Measurements from ENCODE around the gene FBXO17. TPM values are rescaled to one million over a fixed set of nuclear protein-coding genes. Genes with fewer than 3 reads are reported as not detected.

Gene FBXO17
- total and polyA plus RNA-seq, 4 donors = 19.7 to 31.9 (median 23.4) TPM

- 89% methylated on average over 2 of the region's 2 CpGs for WGBS
- Histone ChIP-seq H3K36me3 (ENCODE audit: control insufficient read depth in 4 of 4, insufficient read depth in 3 of 4, low read depth in 1 of 4, low read length in 3 of 4) (peaks cover 0 to 6% (median 0%) of the 10 kb centered on the region in 4 donors), H3K4me1 (ENCODE audit: control insufficient read depth in 4 of 4, insufficient read depth in 4 of 4, low read length in 3 of 4) (peaks cover 0 to 12% (median 6%) of the 10 kb centered on the region in 4 donors), H3K27ac (ENCODE audit: low read depth in 1 of 2, low read length in 2 of 2) (no peak overlapping the region), H3K27me3 (ENCODE audit: control insufficient read depth in 4 of 4, insufficient read depth in 4 of 4, low read length in 3 of 4) (no peaks in the 10 kb centered on the region), H3K9me3 (ENCODE audit: control insufficient read depth in 4 of 4, low read length in 3 of 4) (no peaks in the 10 kb centered on the region), H3K9ac (ENCODE audit: low read depth in 1 of 2, low read length in 2 of 2) (no peak overlapping the region), H3K4me3 (ENCODE audit: low read depth in 1 of 3, low read length in 3 of 3) (no peak overlapping the region)
- TF ChIP-seq FOXA2 (IDR thresholded peaks at IDR 0.05) (no peak), ATF3 (IDR thresholded peaks at IDR 0.05) (no peak), YY1 (IDR thresholded peaks at IDR 0.05) (no peak), RAD21 (IDR thresholded peaks at IDR 0.05) (no peak), ZBTB33 (IDR thresholded peaks at IDR 0.05) (no peak), CTCF (IDR thresholded peaks at IDR 0.05; ENCODE audit: low read depth, low read length, missing input control) (no peak), TAF1 (conservative IDR thresholded peaks at IDR 0.05) (no peak), HNF4A (conservative IDR thresholded peaks at IDR 0.05) (no peak), HNF4G (IDR thresholded peaks at IDR 0.05) (no peak), SP1 (IDR thresholded peaks at IDR 0.05) (no peak), EGR1 (IDR thresholded peaks at IDR 0.05; ENCODE audit: low read depth in 2 of 2) (no peak), MAX (IDR thresholded peaks at IDR 0.05) (no peak)
- DNase-seq (ENCODE audit: low spot score) = no peak
Observed at GRCh38 chr19:38958301-38958700, 17.2 kb downstream of the FBXO17 start.

GRCh38 chr19:38956264-38956663 is 19.3 kb downstream of the FBXO17 start:
- TF ChIP-seq RAD21 (IDR thresholded peaks at IDR 0.05) (no peak), EGR1 (IDR thresholded peaks at IDR 0.05; ENCODE audit: low read depth in 2 of 2) (no peak), ATF3 (IDR thresholded peaks at IDR 0.05) (no peak), FOXA1 (IDR thresholded peaks at IDR 0.05) (no peak), ZBTB33 (IDR thresholded peaks at IDR 0.05) (no peak), HNF4A (conservative IDR thresholded peaks at IDR 0.05) (no peak), FOXA2 (IDR thresholded peaks at IDR 0.05) (no peak), RXRA (IDR thresholded peaks at IDR 0.05) (no peak), REST (IDR thresholded peaks at IDR 0.05) (no peak)
- H3K27ac ChIP-seq (ENCODE audit: low read depth in 1 of 2, low read length in 2 of 2) = no peak overlapping the region
- no peaks in the 10 kb centered on the region for H3K27me3 ChIP-seq (ENCODE audit: control insufficient read depth in 4 of 4, insufficient read depth in 4 of 4, low read length in 3 of 4)
- 85% methylated on average over 2 of the region's 2 CpGs for WGBS
- peaks cover 0 to 3% (median 0%) of the 10 kb centered on the region in 4 donors for H3K36me3 ChIP-seq (ENCODE audit: control insufficient read depth in 4 of 4, insufficient read depth in 3 of 4, low read depth in 1 of 4, low read length in 3 of 4)
- H3K9me3 ChIP-seq (ENCODE audit: control insufficient read depth in 4 of 4, low read length in 3 of 4) = no peaks in the 10 kb centered on the region
- no peak for DNase-seq (ENCODE audit: low spot score)
- H3K4me1 ChIP-seq (ENCODE audit: control insufficient read depth in 4 of 4, insufficient read depth in 4 of 4, low read length in 3 of 4) = peaks cover 1 to 22% (median 17%) of the 10 kb centered on the region in 4 donors
- H3K4me3 ChIP-seq (ENCODE audit: low read depth in 1 of 3, low read length in 3 of 3) = no peak overlapping the region
- H3K9ac ChIP-seq (ENCODE audit: low read depth in 1 of 2, low read length in 2 of 2) = no peak overlapping the region
